GM23338 (cell line): Measurements from ENCODE around the gene DNAH10. TPM values are rescaled to one million over a fixed set of nuclear protein-coding genes. Genes with fewer than 3 reads are reported as not detected.

Experiments used
- ATAC-seq: fragments of 200-7000 bp; cut with Tn5 transposase; 3 replicates; pipeline ENCODE4 v1.9.1; 2020
- DNase-seq: peaks from one replicate; pipeline ENCODE4 v3.0.0-alpha.2; 2015; ENCODE audit warnings: low spot score
- H2AFZ ChIP-seq: fragments of 200-600 bp; sonication (generic); 2 replicates; pipeline ENCODE4 v1.8.0; 2016; ENCODE audit warnings: antibody characterized with exemption, mild to moderate bottlenecking, moderate library complexity
- H3F3A ChIP-seq: fragments of 200-600 bp; sonication (generic); replicated peaks from 2 replicates; pipeline ENCODE4 v1.8.0; 2017; ENCODE audit warnings: antibody characterized with exemption, mixed run types, low read depth
- H3K27ac ChIP-seq: fragments of 200-600 bp; sonication (generic); 2 replicates; pipeline ENCODE4 v1.6.1; 2016; ENCODE audit warnings: low read depth
- H3K27me3 ChIP-seq: fragments of 200-600 bp; sonication (generic); 2 replicates; pipeline ENCODE4 v1.8.0; 2016; ENCODE audit warnings: mild to moderate bottlenecking, mixed run types, moderate library complexity; ENCODE audit not compliant: insufficient read depth
- H3K36me3 ChIP-seq: fragments of 200-600 bp; sonication (generic); 2 replicates; pipeline ENCODE4 v1.8.0; 2016; ENCODE audit warnings: mild to moderate bottlenecking; ENCODE audit not compliant: insufficient read depth
- H3K4me1 ChIP-seq: fragments of 200-600 bp; sonication (generic); 2 replicates; pipeline ENCODE4 v1.8.0; 2016; ENCODE audit warnings: mild to moderate bottlenecking, moderate library complexity; ENCODE audit not compliant: insufficient read depth
- H3K4me2 ChIP-seq: fragments of 200-600 bp; sonication (generic); 2 replicates; pipeline ENCODE4 v1.7.1; 2017; ENCODE audit warnings: mixed run types
- H3K4me3 ChIP-seq: fragments of 200-600 bp; sonication (generic); 2 replicates; pipeline ENCODE4 v1.6.1; 2016; ENCODE audit warnings: mixed run types
- H3K79me2 ChIP-seq: fragments of 200-600 bp; sonication (generic); replicated peaks from 2 replicates; pipeline ENCODE4 v1.8.0; 2017; ENCODE audit warnings: mild to moderate bottlenecking; ENCODE audit not compliant: insufficient read depth
- H3K9me2 ChIP-seq: fragments of 200-600 bp; sonication (generic); 2 replicates; pipeline ENCODE4 v1.8.0; 2017; ENCODE audit not compliant: insufficient read depth
- H4K20me1 ChIP-seq: fragments of 200-600 bp; sonication (generic); replicated peaks from 2 replicates; pipeline ENCODE4 v1.8.0; 2017; ENCODE audit warnings: mild to moderate bottlenecking; ENCODE audit not compliant: insufficient read depth
- H3K27ac Mint-ChIP-seq: 2 replicates; pipeline ENCODE4 v1.8.0; 2020; ENCODE audit warnings: inconsistent platforms, mild to moderate bottlenecking, moderate library complexity, mixed read lengths
- H3K27me3 Mint-ChIP-seq: 3 replicates; pipeline ENCODE4 v1.8.0; 2022; ENCODE audit warnings: low read depth, mild to moderate bottlenecking, moderate library complexity, mixed read lengths, inconsistent platforms; ENCODE audit not compliant: insufficient read depth, poor library complexity
- H3K36me3 Mint-ChIP-seq: 3 replicates; pipeline ENCODE4 v1.8.0; 2021; ENCODE audit warnings: low read depth, mild to moderate bottlenecking, inconsistent platforms, moderate library complexity, mixed read lengths
- H3K4me1 Mint-ChIP-seq: 3 replicates; pipeline ENCODE4 v1.8.0; 2020; ENCODE audit warnings: mild to moderate bottlenecking, inconsistent platforms, mixed read lengths
- H3K4me3 Mint-ChIP-seq: 3 replicates; pipeline ENCODE4 v1.8.0; 2021; ENCODE audit warnings: moderate library complexity, mild to moderate bottlenecking, inconsistent platforms, mixed read lengths
- H3K9me3 Mint-ChIP-seq: 3 replicates; pipeline ENCODE4 v1.8.0; 2020; ENCODE audit warnings: moderate library complexity, mild to moderate bottlenecking, inconsistent platforms, mixed read lengths
- ETS1 ChIP-seq: IDR thresholded peaks from 2 replicates; pipeline ENCODE4 v1.6.1; 2016; ENCODE audit warnings: antibody characterized with exemption
- JUNB ChIP-seq: IDR thresholded peaks from one replicate; pipeline ENCODE4 v1.6.1; 2016; ENCODE audit warnings: antibody characterized with exemption; ENCODE audit not compliant: unreplicated experiment
- NANOG ChIP-seq: IDR thresholded peaks from 2 replicates; pipeline ENCODE4 v1.6.1; 2016; ENCODE audit warnings: antibody characterized with exemption, borderline replicate concordance
- POLR2AphosphoS5 ChIP-seq: IDR thresholded peaks from 2 replicates; pipeline ENCODE4 v1.6.1; 2016; ENCODE audit warnings: antibody characterized with exemption, low read depth
- STAT1 ChIP-seq: IDR thresholded peaks from one replicate; pipeline ENCODE4 v1.6.1; 2016; ENCODE audit warnings: antibody characterized with exemption; ENCODE audit not compliant: unreplicated experiment
- ZNF114 ChIP-seq: fragments of 250-450 bp; sonication (Bioruptor Pico); IDR thresholded peaks from 2 replicates; pipeline ENCODE4 v1.5.0; 2020; ENCODE audit warnings: mild to moderate bottlenecking, moderate library complexity
- ZNF331 ChIP-seq: fragments of 250-450 bp; sonication (Bioruptor Pico); IDR thresholded peaks from 2 replicates; pipeline ENCODE4 v1.5.0; 2020; ENCODE audit warnings: low read depth, mild to moderate bottlenecking, moderate library complexity
- ZNF462 ChIP-seq: fragments of 250-450 bp; sonication (Bioruptor Pico); IDR thresholded peaks from 2 replicates; pipeline ENCODE4 v1.5.0; 2020; ENCODE audit warnings: mild to moderate bottlenecking, moderate library complexity
- polyA plus RNA-seq: library from polyadenylated mRNA; unstranded; fragments of >200 nt; fragmentation: Nextera tagmentation; extraction: Ambion mirVana; gene quantifications from 2 replicates; pipeline ENCODE4 v1.2.1, GENCODE V29; 2016
- total RNA-seq: library from RNA; depleted of rRNA; stranded (reverse); fragments of >200 nt; shearing (Covaris generic); gene quantifications from 2 replicates; pipeline ENCODE4 v1.2.3, GENCODE V29; 2014

Gene DNAH10
- total and polyA plus RNA-seq, 2 experiments from 2014 or later: 0.03 TPM

GRCh38 chr12:123779551-123779950, 17.4 kb downstream of the DNAH10 start:
- Histone ChIP-seq H3K9me2 (no peaks in the 10 kb centered on the region), H4K20me1 (no peaks in the 10 kb centered on the region), H3K4me2 (no peak overlapping the region), H3K4me1 (no peaks in the 10 kb centered on the region), H3F3A (no peaks in the 10 kb centered on the region), H3K27me3 (no peaks in the 10 kb centered on the region), H3K79me2 (no peaks in the 10 kb centered on the region), H3K4me3 (no peak overlapping the region), H3K27ac (no peak overlapping the region), H3K36me3 (no peaks in the 10 kb centered on the region), H2AFZ (no peak overlapping the region)
- no peaks in the 10 kb centered on the region for H3K4me1 Mint-ChIP-seq
- peaks cover 4% of the 10 kb centered on the region; the same call in 1 of the 3 replicates for H3K9me3 Mint-ChIP-seq
- DNase-seq: no peak
- TF ChIP-seq POLR2AphosphoS5 (no peak), NANOG (no peak), ZNF114 (CRISPR knock-in tag) (no peak), JUNB (no peak), STAT1 (no peak), ZNF462 (CRISPR knock-in tag) (no peak), ETS1 (no peak), ZNF331 (CRISPR knock-in tag) (no peak)
- H3K4me3 Mint-ChIP-seq: no peak overlapping the region
- no peak for ATAC-seq
- H3K27ac Mint-ChIP-seq: no peak overlapping the region
- peaks cover 2% of the 10 kb centered on the region for H3K27me3 Mint-ChIP-seq
- no peaks in the 10 kb centered on the region for H3K36me3 Mint-ChIP-seq
